Activated T-cell treated with anti-CD3 and anti-CD28 coated beads for 1 hour (primary cell): ENCODE data around the gene PAX7.

Source experiments
- DNase-seq: peaks from one replicate; pipeline ENCODE4 v3.0.0-alpha.2; 2020; ENCODE audit warnings: low read depth

PAX7 gene

GRCh38 chr1:18703041-18703621 lies 72.5 kb downstream of the PAX7 start:
- DNase-seq = no peak

- no peak for DNase-seq
Observed at GRCh38 chr1:18705811-18706210, 75.2 kb downstream of the PAX7 start.

- DNase-seq = no peak
Observed at GRCh38 chr1:18707696-18708257, 77.1 kb downstream of the PAX7 start.

- DNase-seq = no peak
Observed at GRCh38 chr1:18710002-18710401, 79.4 kb downstream of the PAX7 start.

- no peak for DNase-seq
Observed at GRCh38 chr1:18711003-18711402, 80.4 kb downstream of the PAX7 start.

GRCh38 chr1:18711536-18712251 lies 81.0 kb downstream of the PAX7 start:
- no peak for DNase-seq

GRCh38 chr1:18712252-18712600 lies 81.6 kb downstream of the PAX7 start:
- DNase-seq = no peak

GRCh38 chr1:18714404-18715175 lies 83.9 kb downstream of the PAX7 start:
- no peak for DNase-seq

- no peak for DNase-seq
Observed at GRCh38 chr1:18716112-18716784, 85.6 kb downstream of the PAX7 start.

- DNase-seq = no peak
Observed at GRCh38 chr1:18716785-18717678, 86.4 kb downstream of the PAX7 start.

GRCh38 chr1:18719786-18720451 lies 89.3 kb downstream of the PAX7 start:
- DNase-seq = no peak

- no peak for DNase-seq
Observed at GRCh38 chr1:18721041-18721440, 90.4 kb downstream of the PAX7 start.

GRCh38 chr1:18721776-18722175 lies 91.1 kb downstream of the PAX7 start:
- DNase-seq = no peak

GRCh38 chr1:18722270-18722669 lies 91.6 kb downstream of the PAX7 start:
- DNase-seq = no peak

- no peak for DNase-seq
Observed at GRCh38 chr1:18723206-18723605, 92.6 kb downstream of the PAX7 start.

- DNase-seq = no peak
Observed at GRCh38 chr1:18723701-18724411, 93.2 kb downstream of the PAX7 start.

- no peak for DNase-seq
Observed at GRCh38 chr1:18724801-18725200, 94.2 kb downstream of the PAX7 start.

GRCh38 chr1:18725231-18725895 lies 94.7 kb downstream of the PAX7 start:
- no peak for DNase-seq

- DNase-seq = no peak
Observed at GRCh38 chr1:18726368-18726767, 95.7 kb downstream of the PAX7 start.

- DNase-seq = no peak
Observed at GRCh38 chr1:18727956-18728355, 97.3 kb downstream of the PAX7 start.
